H1 (cell line): Measurements from ENCODE around the gene CLDN6. TPM values are rescaled to one million over a fixed set of nuclear protein-coding genes. Genes with fewer than 3 reads are reported as not detected.
A peak's percentile ranks its signal among the peaks of the same experiment; 100 is the strongest.

ENCODE experiments used
- ASH2L ChIP-seq: fragments of 200-600, 300-600 bp; sonication (generic); IDR thresholded peaks from one replicate; pipeline ENCODE4 v1.7.1; 2017; ENCODE audit warnings: low read length
- BACH1 ChIP-seq: IDR thresholded peaks from 2 replicates; pipeline ENCODE4 v1.6.1; 2012; ENCODE audit warnings: low read length, improper control_type of control experiment
- CHD2 ChIP-seq: IDR thresholded peaks from 2 replicates; pipeline ENCODE4 v1.6.1; 2012; ENCODE audit warnings: low read length, improper control_type of control experiment
- CTCF ChIP-seq, 3 experiments: IDR thresholded peaks; 1 replicate in 2 of 3; 2 replicates in 1 of 3; pipeline versions ENCODE4 v1.5.1 to v1.6.1; 2011; ENCODE audit warnings: low read length in 3 of 3, mild to moderate bottlenecking in 3 of 3, inconsistent platforms in 2 of 3, low read depth in 1 of 3, moderate library complexity in 1 of 3; ENCODE audit not compliant: insufficient read depth in 1 of 3; ENCODE audit errors: control extremely low read depth in 1 of 3
- FOSL1 ChIP-seq: IDR thresholded peaks from 2 replicates; pipeline ENCODE4 v1.6.1; 2011; ENCODE audit warnings: mild to moderate bottlenecking, low read depth, low read length, moderate library complexity; ENCODE audit not compliant: insufficient read depth
- GTF2F1 ChIP-seq: IDR thresholded peaks from 2 replicates; pipeline ENCODE4 v1.6.1; 2012; ENCODE audit warnings: low read depth, low read length, improper control_type of control experiment, borderline replicate concordance
- HDAC2 ChIP-seq, 2 experiments: fragments of 300-600 bp in 1 of 2; sonication (generic) in 1 of 2; IDR thresholded peaks; 2 replicates each; pipeline ENCODE4 v1.6.1; 2011 to 2012; ENCODE audit warnings: low read depth in 2 of 2, low read length in 2 of 2, mild to moderate bottlenecking in 2 of 2, moderate library complexity in 2 of 2, borderline replicate concordance in 1 of 2, inconsistent platforms in 1 of 2
- KDM1A ChIP-seq: fragments of 200-600, 300-600 bp; sonication (generic); IDR thresholded peaks from 2 replicates; pipeline ENCODE4 v1.7.1; 2016; ENCODE audit warnings: mild to moderate bottlenecking, low read length, borderline replicate concordance
- KDM5A ChIP-seq: fragments of 200-600 bp; IDR thresholded peaks from 2 replicates; pipeline ENCODE4 v1.7.1; 2012; ENCODE audit warnings: mild to moderate bottlenecking, low read length, inconsistent platforms, mixed read lengths
- MAFK ChIP-seq: IDR thresholded peaks from 2 replicates; pipeline ENCODE4 v1.6.1; 2012; ENCODE audit warnings: low read depth, mild to moderate bottlenecking, improper control_type of control experiment, low read length
- NRF1 ChIP-seq: IDR thresholded peaks from 2 replicates; pipeline ENCODE4 v1.6.1; 2011; ENCODE audit warnings: mild to moderate bottlenecking, low read depth, low read length, improper control_type of control experiment
- RNF2 ChIP-seq: fragments of 200-900, 300-1000 bp; sonication (generic); IDR thresholded peaks from 2 replicates; pipeline ENCODE4 v1.7.1; 2016; ENCODE audit warnings: borderline replicate concordance, low read depth, mild to moderate bottlenecking, antibody characterized with exemption, low read length; ENCODE audit not compliant: poor library complexity, severe bottlenecking; ENCODE audit errors: missing control alignments
- SIN3A ChIP-seq, 2 experiments: IDR thresholded peaks in 1 of 2; conservative IDR thresholded peaks in 1 of 2; 2 replicates each; pipeline ENCODE4 v1.6.1; 2011 to 2012; ENCODE audit warnings: low read length in 2 of 2, improper control_type of control experiment in 1 of 2, low read depth in 1 of 2, mild to moderate bottlenecking in 1 of 2
- SIRT6 ChIP-seq: IDR thresholded peaks from one replicate; pipeline ENCODE4 v1.7.1; 2012; ENCODE audit warnings: low read length, inconsistent platforms
- SIX5 ChIP-seq: IDR thresholded peaks from 2 replicates; pipeline ENCODE4 v1.6.1; 2011; ENCODE audit warnings: mild to moderate bottlenecking, low read depth, low read length
- SP1 ChIP-seq: IDR thresholded peaks from 2 replicates; pipeline ENCODE4 v1.6.1; 2011; ENCODE audit warnings: low read depth, low read length
- SP2 ChIP-seq: IDR thresholded peaks from 2 replicates; pipeline ENCODE4 v1.6.1; 2012; ENCODE audit warnings: mild to moderate bottlenecking, low read length, inconsistent platforms
- TAF1 ChIP-seq: IDR thresholded peaks from 2 replicates; pipeline ENCODE4 v1.6.1; 2011; ENCODE audit warnings: mild to moderate bottlenecking, low read depth, low read length
- TCF12 ChIP-seq: IDR thresholded peaks from 2 replicates; pipeline ENCODE4 v1.6.1; 2011; ENCODE audit warnings: low read depth, mild to moderate bottlenecking, low read length
- ZNF274 ChIP-seq: IDR thresholded peaks from 2 replicates; pipeline ENCODE4 v1.7.0; 2012; ENCODE audit warnings: low read length, borderline replicate concordance; ENCODE audit errors: extremely low read depth
- polyA plus RNA-seq, 7 experiments: library from polyadenylated mRNA; depleted of rRNA in 3 of 7; stranded (reverse) in 5 of 7; unstranded in 2 of 7; fragments of >200 nt in 5 of 7; fragments of 200-250 nt in 2 of 7; gene quantifications; 1 replicate in 5 of 7; 2 replicates in 1 of 7; 4 replicates in 1 of 7; pipeline versions ENCODE4 v1.2.1 to v1.2.3, GENCODE V29; 2011 to 2013; ENCODE audit warnings: missing spikeins in 2 of 7, mixed read lengths in 2 of 7
- total RNA-seq: library from RNA; stranded (reverse); fragmentation: NEBNext Ultra II Directional; extraction: Animal tissue kit (Norgen Biotek cat#: 25700); gene quantifications from 2 replicates; pipeline ENCODE4 v1.2.1, GENCODE V29; 2021
- TF ChIP-seq, protein P1 (sequence below): IDR thresholded peaks from 2 replicates; pipeline ENCODE4 v1.6.1; 2012; ENCODE audit warnings: inconsistent platforms

CLDN6 gene
- total and polyA plus RNA-seq, 2 of the 8 experiments (the other 6 are each of a cell fraction or from before 2014, with no cell fraction given) = 747 to 1,115 TPM

DNA sequence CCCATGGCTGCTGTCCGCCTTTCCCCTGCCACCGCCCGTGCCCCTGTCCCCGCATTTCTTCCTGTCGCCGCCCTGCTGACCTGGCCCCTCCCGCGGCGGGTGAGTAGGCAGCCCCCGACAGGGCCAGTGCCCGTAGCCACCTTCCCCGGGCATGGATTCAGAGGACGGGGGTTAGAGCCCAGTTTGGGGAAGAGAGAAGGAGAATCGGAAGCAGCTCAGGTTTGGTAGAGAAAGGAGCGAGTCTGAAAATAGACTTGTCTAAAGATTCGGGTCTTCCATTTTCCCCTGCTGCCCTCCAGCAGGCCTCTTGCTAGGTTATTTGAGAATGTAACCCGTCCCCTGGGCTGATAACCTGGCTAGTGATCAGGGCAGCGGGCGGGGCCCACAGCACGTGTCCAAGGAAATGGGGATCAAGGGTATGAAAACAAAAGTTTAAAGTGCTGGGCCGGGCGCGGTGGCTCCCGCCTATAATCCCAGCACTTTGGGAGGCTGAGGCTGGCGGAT, 13.2 kb downstream of the CLDN6 start (continued):
- TF ChIP-seq KDM1A (no peak), SIN3A (conservative IDR thresholded peaks at IDR 0.05 in 1 of 2, IDR thresholded peaks at IDR 0.05 in 1 of 2; ENCODE audit: low read depth in 1 of 2, low read length in 2 of 2) (0 out of 4 replicates have a peak, but pooled peaks of 1 of the 2 experiments have one; percentile 49), MAFK (no peak), HDAC2 (IDR thresholded peaks at IDR 0.05; ENCODE audit: borderline replicate concordance in 1 of 2, low read depth in 2 of 2, low read length in 2 of 2) (no peak), FOSL1 (no peak), ASH2L (peak; percentile 24), SIX5 (no peak), CTCF (IDR thresholded peaks at IDR 0.05; ENCODE audit: control extremely low read depth in 1 of 3, insufficient read depth in 1 of 3, low read depth in 1 of 3, low read length in 3 of 3) (no peak), RNF2 (no peak), SIRT6 (no peak), CHD2 (no peak), SP2 (no peak), GTF2F1 (no peak), NRF1 (no peak), SP1 (no peak), BACH1 (no peak), TCF12 (no peak), ZNF274 (no peak), TAF1 (peak; percentile 28; the same call in 1 of the 2 replicates), KDM5A (no peak)
- TF ChIP-seq, protein P1, sequence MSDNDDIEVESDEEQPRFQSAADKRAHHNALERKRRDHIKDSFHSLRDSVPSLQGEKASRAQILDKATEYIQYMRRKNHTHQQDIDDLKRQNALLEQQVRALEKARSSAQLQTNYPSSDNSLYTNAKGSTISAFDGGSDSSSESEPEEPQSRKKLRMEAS = peak; percentile 79
